ENCODE data around the gene KLC3. TPM values are rescaled to one million over a fixed set of nuclear protein-coding genes. Genes with fewer than 3 reads are reported as not detected.

KLC3 gene
- total RNA-seq, 2 experiments from 2014 or later, result not detected

DNA sequence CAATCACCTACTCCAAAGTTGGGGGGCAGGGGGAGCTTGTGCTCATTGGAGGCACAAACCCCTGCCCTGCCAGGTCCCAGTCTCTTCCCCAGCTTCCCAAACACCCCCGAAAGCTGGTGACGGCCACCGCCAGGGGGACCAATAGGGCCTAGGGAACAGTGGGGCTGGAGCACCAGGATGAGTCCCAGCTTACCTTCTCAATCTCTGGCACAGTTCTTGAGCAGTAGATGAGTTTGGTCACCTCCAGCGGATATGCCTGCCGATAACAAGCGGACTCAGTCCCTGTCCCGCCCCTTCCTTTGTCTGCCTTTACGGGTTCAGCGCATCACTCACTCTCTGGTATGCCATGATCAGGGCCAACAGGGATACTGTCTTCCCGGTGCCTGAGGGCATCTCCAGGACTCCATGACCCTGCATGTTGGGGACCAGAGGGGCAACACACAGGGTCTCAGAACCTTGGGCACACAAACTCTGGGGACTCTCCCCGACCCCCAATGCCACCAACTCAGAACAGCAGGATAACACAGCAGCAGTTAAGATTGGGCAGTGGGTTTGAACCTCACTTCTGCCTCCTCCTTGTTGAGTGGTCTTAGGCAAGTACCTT, 28.3 kb downstream of the KLC3 start:
- Mint-ChIP-seq H3K4me1 (ENCODE audit: low read depth) (peaks cover 5% of the 10 kb centered on the region), H3K36me3 (ENCODE audit: low read depth) (no peaks in the 10 kb centered on the region), H3K4me3 (peak overlapping the region; percentile 53), H3K27ac (no peak overlapping the region), H3K9me3 (no peaks in the 10 kb centered on the region), H3K27me3 (ENCODE audit: low read depth) (no peaks in the 10 kb centered on the region)
- intact Hi-C loops (cut with micrococcal nuclease), result no loop called here
- CTCF ChIA-PET, result interaction anchor here (0.6 kb wide), 1 partner anchor 66 kb away, joined by 3 read pairs; no protein-coding TSS in a partner anchor
- no peak for DNase-seq

GRCh38 chr19:45370410-45371204, 30.1 kb downstream of the KLC3 start, which contains the start of gene ERCC2:
TSS of gene ERCC2 (minus strand) at chr19:45370573. CDS start at chr19:45370540, 33 bp downstream.
- intact Hi-C loops (cut with micrococcal nuclease), result loop anchor here (1.0 kb wide), 5 partner anchors 32 to 214 kb away; partner anchors contain the start of genes BLOC1S3, OPA3, PPP1R13L and TRAPPC6A
- Mint-ChIP-seq H3K4me3 (peak within 1 kb of the TSS; percentile 93), H3K27me3 (ENCODE audit: low read depth) (no peaks in the 10 kb centered on the region), H3K36me3 (ENCODE audit: low read depth) (no peaks in the 10 kb centered on the region), H3K9me3 (no peaks in the 10 kb centered on the region), H3K4me1 (ENCODE audit: low read depth) (peaks cover 5% of the 10 kb centered on the region), H3K27ac (peak within 1 kb of the TSS; percentile 91)
- CTCF ChIA-PET, result interaction anchor here (0.6 to 1.0 kb wide), 3 partner anchors 32 to 309 kb away, joined by 3 to 5 read pairs (median 3); no protein-coding TSS in a partner anchor
- DNase-seq, result peak; percentile 100

- Mint-ChIP-seq H3K9me3 (no peaks in the 10 kb centered on the region), H3K27ac (no peak overlapping the region), H3K27me3 (ENCODE audit: low read depth) (no peaks in the 10 kb centered on the region), H3K4me3 (no peak overlapping the region), H3K36me3 (ENCODE audit: low read depth) (no peaks in the 10 kb centered on the region), H3K4me1 (ENCODE audit: low read depth) (no peaks in the 10 kb centered on the region)
- DNase-seq, result no peak
- intact Hi-C loops (cut with micrococcal nuclease), result no loop called here
- CTCF ChIA-PET, result interaction anchor here (0.7 kb wide), 1 partner anchor 26 kb away, joined by 6 read pairs; no protein-coding TSS in a partner anchor
These were observed 35.6 kb downstream of the KLC3 start for GRCh38 chr19:45376045-45376724.

- Mint-ChIP-seq H3K27me3 (ENCODE audit: low read depth) (peaks cover 9% of the 10 kb centered on the region), H3K4me3 (no peak overlapping the region), H3K36me3 (ENCODE audit: low read depth) (no peaks in the 10 kb centered on the region), H3K27ac (no peak overlapping the region), H3K4me1 (ENCODE audit: low read depth) (no peaks in the 10 kb centered on the region), H3K9me3 (no peaks in the 10 kb centered on the region)
- DNase-seq, result no peak
- intact Hi-C loops (cut with micrococcal nuclease), result no loop called here
- CTCF ChIA-PET, result interaction anchor here (0.8 kb wide), 1 partner anchor 19 kb away, joined by 3 read pairs; no protein-coding TSS in a partner anchor
These were observed 39.6 kb downstream of the KLC3 start for GRCh38 chr19:45380107-45380506.

GRCh38 chr19:45382426-45382825, 41.9 kb downstream of the KLC3 start:
- H3K27ac Mint-ChIP-seq, result no peak overlapping the region
- CTCF ChIA-PET, result no interaction called here
- no peak for DNase-seq
- no peaks in the 10 kb centered on the region for H3K9me3 Mint-ChIP-seq
- H3K36me3 Mint-ChIP-seq (ENCODE audit: low read depth), result no peaks in the 10 kb centered on the region
- H3K4me1 Mint-ChIP-seq (ENCODE audit: low read depth), result peaks cover 3% of the 10 kb centered on the region
- H3K4me3 Mint-ChIP-seq, result no peak overlapping the region
- intact Hi-C loops (cut with micrococcal nuclease), result no loop called here
- H3K27me3 Mint-ChIP-seq (ENCODE audit: low read depth), result peaks cover 25% of the 10 kb centered on the region

- Mint-ChIP-seq H3K9me3 (no peaks in the 10 kb centered on the region), H3K36me3 (ENCODE audit: low read depth) (no peaks in the 10 kb centered on the region), H3K27me3 (ENCODE audit: low read depth) (peaks cover 25% of the 10 kb centered on the region), H3K27ac (no peak overlapping the region), H3K4me3 (no peak overlapping the region), H3K4me1 (ENCODE audit: low read depth) (peaks cover 3% of the 10 kb centered on the region)
- no peak for DNase-seq
- CTCF ChIA-PET, result no interaction called here
- intact Hi-C loops (cut with micrococcal nuclease), result no loop called here
These were observed 45.1 kb downstream of the KLC3 start for GRCh38 chr19:45385392-45386221.

GRCh38 chr19:45391346-45391745, 50.8 kb downstream of the KLC3 start:
- Mint-ChIP-seq H3K27ac (no peak overlapping the region), H3K4me1 (ENCODE audit: low read depth) (peaks cover 4% of the 10 kb centered on the region), H3K9me3 (no peaks in the 10 kb centered on the region), H3K27me3 (ENCODE audit: low read depth) (peaks cover 10% of the 10 kb centered on the region), H3K4me3 (no peak overlapping the region), H3K36me3 (ENCODE audit: low read depth) (no peaks in the 10 kb centered on the region)
- CTCF ChIA-PET, result no interaction called here
- no peak for DNase-seq
- intact Hi-C loops (cut with micrococcal nuclease), result no loop called here

DNA sequence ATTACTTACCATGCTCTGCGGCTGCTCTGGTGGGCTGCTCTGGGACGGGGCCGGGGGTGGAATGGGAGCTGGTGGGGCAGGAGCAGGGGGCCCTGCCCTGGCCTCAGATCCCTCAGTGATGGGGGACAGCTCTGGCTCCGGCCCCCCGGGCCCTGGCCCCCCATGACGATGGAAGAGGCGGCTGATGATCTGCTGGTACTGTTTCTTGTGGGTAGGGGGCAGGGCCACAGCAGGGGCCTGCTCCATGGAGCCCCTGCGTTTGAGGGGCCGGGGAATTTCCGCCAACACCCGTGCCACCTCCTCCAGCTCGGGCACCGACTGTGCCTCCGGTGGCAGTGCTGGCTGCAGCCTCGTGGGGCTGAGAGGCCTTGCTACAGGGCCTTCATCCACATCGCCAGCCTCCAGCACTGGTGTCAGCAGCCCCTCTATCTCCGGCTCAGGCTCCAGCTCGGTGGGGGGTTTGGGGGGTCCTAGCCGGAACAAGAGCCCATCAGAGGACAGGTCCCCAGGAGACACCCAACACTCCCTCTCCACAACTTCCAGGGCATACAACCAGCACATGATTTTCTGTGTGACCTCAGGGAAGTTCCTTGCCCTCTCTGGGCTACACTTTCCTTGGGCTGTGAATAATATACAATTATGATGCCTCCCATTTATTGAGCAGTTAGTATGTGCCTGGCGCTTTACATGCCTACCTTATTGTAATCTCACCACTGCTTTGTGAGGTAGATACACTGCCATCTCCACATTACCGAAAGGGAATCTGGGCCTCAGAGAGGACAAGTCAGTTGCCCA, 51.5 kb downstream of the KLC3 start:
- Mint-ChIP-seq H3K9me3 (no peaks in the 10 kb centered on the region), H3K4me3 (no peak overlapping the region), H3K27me3 (ENCODE audit: low read depth) (peaks cover 9% of the 10 kb centered on the region), H3K4me1 (ENCODE audit: low read depth) (peaks cover 7% of the 10 kb centered on the region), H3K36me3 (ENCODE audit: low read depth) (no peaks in the 10 kb centered on the region), H3K27ac (no peak overlapping the region)
- intact Hi-C loops (cut with micrococcal nuclease), result no loop called here
- DNase-seq, result no peak
- CTCF ChIA-PET, result interaction anchor here (1.2 kb wide), 1 partner anchor 10 kb away, joined by 3 read pairs; no protein-coding TSS in a partner anchor

DNA sequence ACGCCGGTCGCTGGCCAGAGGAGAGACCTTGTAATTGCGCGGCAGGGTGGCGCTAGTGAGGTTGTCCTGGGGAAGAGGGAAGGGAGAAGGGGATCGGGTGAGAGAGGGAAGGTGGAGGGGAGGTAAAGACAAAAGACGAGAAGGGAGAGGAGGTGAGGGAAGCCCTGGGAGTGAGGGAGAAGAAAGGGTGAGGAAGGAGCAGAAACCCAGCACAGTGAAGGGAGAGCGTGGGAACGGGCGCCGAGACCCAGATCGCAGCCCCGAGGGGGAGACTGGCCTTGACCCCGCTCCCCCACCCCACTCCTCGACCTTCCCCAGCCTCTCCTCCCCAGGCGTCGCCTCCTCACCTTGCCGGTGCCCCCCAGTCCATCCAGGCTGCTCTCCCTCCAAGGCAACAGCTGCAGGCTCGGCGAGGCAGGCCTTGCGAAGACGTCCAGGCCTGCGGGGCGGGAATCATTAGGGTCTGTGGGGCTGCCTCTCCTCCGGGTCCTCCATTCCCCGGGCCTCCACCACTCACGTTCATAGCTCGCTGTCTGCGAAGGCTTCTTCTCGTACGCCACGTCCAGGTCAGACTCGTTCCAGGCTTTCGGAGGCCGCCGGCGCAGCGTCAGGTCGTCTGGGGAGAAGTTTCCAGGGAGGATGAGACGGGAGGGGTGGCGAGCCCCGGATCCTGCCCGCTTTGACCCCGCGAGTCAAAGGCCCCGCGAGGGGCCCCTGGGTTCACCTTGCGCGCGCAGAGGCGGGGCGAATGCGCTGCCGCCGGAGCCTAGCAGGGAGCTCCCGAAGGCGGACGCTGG, 55.5 kb downstream of the KLC3 start:
- intact Hi-C loops (cut with micrococcal nuclease), result no loop called here
- no peaks in the 10 kb centered on the region for H3K36me3 Mint-ChIP-seq (ENCODE audit: low read depth)
- H3K27me3 Mint-ChIP-seq (ENCODE audit: low read depth), result peaks cover 30% of the 10 kb centered on the region
- no peak overlapping the region for H3K27ac Mint-ChIP-seq
- CTCF ChIA-PET, result no interaction called here
- H3K4me3 Mint-ChIP-seq, result no peak overlapping the region
- no peaks in the 10 kb centered on the region for H3K9me3 Mint-ChIP-seq
- peaks cover 15% of the 10 kb centered on the region for H3K4me1 Mint-ChIP-seq (ENCODE audit: low read depth)
- DNase-seq, result no peak

GRCh38 chr19:45400192-45400591, 59.6 kb downstream of the KLC3 start:
- Mint-ChIP-seq H3K9me3 (no peaks in the 10 kb centered on the region), H3K4me3 (no peak overlapping the region), H3K27me3 (ENCODE audit: low read depth) (peaks cover 60% of the 10 kb centered on the region), H3K36me3 (ENCODE audit: low read depth) (no peaks in the 10 kb centered on the region), H3K27ac (no peak overlapping the region), H3K4me1 (ENCODE audit: low read depth) (peaks cover 34% of the 10 kb centered on the region)
- DNase-seq, result no peak
- intact Hi-C loops (cut with micrococcal nuclease), result no loop called here
- CTCF ChIA-PET, result interaction anchor here (0.6 to 1.3 kb wide), 2 partner anchors 20 to 98 kb away, joined by 3 read pairs; partner anchors contain the start of gene PPM1N
